Measurements from ENCODE around the gene PHF14.

PHF14 gene

GRCh38 chr7:11109659-11110058, 136.0 kb downstream of the PHF14 start:
- TF ChIP-seq POLR2A (IDR thresholded peaks at IDR 0.05; ENCODE audit: low read length) (no peak), GATA1 (IDR thresholded peaks at IDR 0.05; ENCODE audit: low read depth, low read length) (no peak)
- no peak for DNase-seq

DNA sequence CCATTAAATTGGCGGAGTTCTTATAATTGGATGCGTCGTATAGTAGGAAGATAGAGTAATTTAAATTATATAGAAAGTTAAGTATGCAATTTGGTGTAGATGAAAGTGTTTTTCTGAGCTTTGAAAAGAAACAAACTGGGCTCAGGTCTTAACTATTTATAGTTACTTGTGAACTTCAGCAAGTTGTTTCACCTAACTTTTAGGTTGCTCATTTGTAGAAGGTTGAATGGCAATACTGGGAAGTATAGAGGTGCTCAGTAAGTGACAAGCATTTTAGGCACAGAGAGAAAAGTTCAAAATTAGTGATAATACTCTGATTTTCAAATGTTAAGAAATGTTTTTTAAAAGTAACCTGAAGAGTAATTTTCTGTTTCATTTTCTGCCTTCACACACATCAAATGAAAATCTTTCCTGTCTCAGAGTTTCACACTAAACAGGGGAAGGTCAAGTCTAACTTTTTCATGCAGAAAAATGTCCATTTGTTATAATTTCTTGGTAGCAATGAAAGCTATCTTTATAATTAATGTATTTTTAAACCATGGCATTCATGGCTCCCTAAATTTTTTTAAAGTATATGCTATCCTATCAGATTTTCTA, 146.5 kb downstream of the PHF14 start:
- DNase-seq, result no peak
- TF ChIP-seq POLR2A (IDR thresholded peaks at IDR 0.05; ENCODE audit: low read length) (no peak), GATA1 (IDR thresholded peaks at IDR 0.05; ENCODE audit: low read depth, low read length) (no peak)

DNA sequence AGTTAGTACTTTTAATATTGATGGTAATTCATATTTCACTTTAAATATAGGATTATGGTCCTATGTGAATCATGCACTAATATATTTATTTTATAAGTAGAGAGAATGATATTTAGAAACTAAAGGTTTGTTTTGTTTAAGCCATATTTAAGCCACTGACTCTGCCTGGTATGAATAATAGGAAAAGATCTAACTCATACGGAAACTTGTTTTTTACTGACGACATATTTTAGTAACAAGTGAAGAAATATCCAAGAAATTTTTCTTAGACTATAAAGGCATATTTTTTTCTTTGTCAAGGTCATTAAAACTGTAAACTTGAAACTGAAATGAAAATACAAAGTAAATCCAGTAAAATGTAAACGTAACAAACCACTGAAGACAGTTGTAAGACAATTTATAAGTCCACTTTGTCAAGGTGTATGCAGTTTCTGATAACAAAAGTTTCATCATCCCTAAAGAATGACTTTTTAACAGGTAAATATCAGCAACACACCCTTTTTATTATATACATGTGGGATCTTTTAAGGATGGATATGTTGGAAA, 147.1 kb downstream of the PHF14 start:
- TF ChIP-seq GATA1 (IDR thresholded peaks at IDR 0.05; ENCODE audit: low read depth, low read length) (no peak), POLR2A (IDR thresholded peaks at IDR 0.05; ENCODE audit: low read length) (no peak)
- no peak for DNase-seq

- TF ChIP-seq GATA1 (IDR thresholded peaks at IDR 0.05; ENCODE audit: low read depth, low read length) (no peak), POLR2A (IDR thresholded peaks at IDR 0.05; ENCODE audit: low read length) (no peak)
- no peak for DNase-seq
Measured at GRCh38 chr7:11124856-11125559, 151.3 kb downstream of the PHF14 start.

- no peak for DNase-seq
- TF ChIP-seq POLR2A (IDR thresholded peaks at IDR 0.05; ENCODE audit: low read length), result no peak
Measured at GRCh38 chr7:11127114-11127785, 153.6 kb downstream of the PHF14 start.

GRCh38 chr7:11127988-11128387, 154.3 kb downstream of the PHF14 start:
- TF ChIP-seq GATA1 (IDR thresholded peaks at IDR 0.05; ENCODE audit: low read depth, low read length) (no peak), POLR2A (IDR thresholded peaks at IDR 0.05; ENCODE audit: low read length) (no peak)
- no peak for DNase-seq

DNA sequence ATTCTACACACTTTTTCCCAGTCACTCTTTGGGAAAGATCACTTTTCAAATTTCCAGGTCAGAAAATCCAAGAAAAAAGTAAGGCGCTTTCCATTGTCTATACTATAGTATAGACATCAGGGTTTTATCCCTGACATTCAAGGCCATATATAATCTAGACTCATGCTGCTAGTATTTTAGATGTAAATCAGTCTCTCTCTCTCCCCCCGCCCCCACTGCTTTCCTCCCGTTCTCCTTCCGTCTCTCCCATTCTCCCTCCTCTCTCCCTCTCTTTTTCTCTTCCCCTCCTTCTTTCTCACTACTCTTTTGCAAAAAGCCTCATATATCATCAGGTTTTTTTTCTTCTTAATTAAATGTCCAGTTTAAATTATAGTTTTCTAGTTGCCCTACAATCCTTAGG, 154.8 kb downstream of the PHF14 start:
- TF ChIP-seq GATA1 (IDR thresholded peaks at IDR 0.05; ENCODE audit: low read depth, low read length), result no peak
- TF ChIP-seq POLR2A (IDR thresholded peaks at IDR 0.05; ENCODE audit: low read length), result no peak
- DNase-seq, result no peak

DNA sequence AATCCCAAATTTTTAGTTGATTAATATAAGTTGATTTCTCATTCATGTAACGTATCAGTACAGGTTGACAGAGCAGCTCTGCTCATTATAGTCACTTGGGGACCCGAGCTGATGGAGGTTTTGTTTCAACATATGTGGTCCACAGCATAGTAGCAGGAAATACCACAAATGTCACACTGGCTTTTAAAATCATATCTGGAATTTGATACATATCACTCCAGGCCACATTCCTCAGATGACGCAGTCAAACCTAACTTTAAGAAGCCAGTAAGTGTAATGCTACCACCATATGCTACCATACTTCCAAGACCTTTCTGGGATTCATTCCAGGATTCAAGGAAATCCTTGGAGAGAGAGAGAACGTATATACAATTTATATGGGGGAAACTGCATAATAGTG, 156.3 kb downstream of the PHF14 start:
- no peak for DNase-seq
- TF ChIP-seq POLR2A (IDR thresholded peaks at IDR 0.05; ENCODE audit: low read length) (no peak), GATA1 (IDR thresholded peaks at IDR 0.05; ENCODE audit: low read depth, low read length) (no peak)

DNA sequence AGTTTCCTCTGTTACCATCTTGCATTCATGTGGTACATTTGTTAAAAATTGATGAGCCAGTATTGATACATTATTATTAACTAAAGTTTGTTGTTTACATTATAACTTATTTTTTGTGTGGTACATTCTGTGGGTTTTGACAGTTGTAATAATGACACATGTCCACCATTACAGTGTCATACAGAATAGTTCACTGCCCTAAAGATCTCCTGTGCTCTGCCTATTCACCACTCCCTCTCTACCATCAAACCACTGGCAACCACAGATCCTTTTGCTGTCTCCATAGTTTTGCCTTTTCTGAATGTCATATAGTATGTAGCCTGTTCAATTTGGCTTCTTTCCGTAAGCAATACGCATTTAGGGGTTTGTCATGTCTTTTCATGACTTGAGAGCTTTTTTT, 156.9 kb downstream of the PHF14 start:
- TF ChIP-seq POLR2A (IDR thresholded peaks at IDR 0.05; ENCODE audit: low read length) (no peak), GATA1 (IDR thresholded peaks at IDR 0.05; ENCODE audit: low read depth, low read length) (no peak)
- no peak for DNase-seq

GRCh38 chr7:11133436-11133959, 159.8 kb downstream of the PHF14 start:
- DNase-seq, result no peak
- TF ChIP-seq POLR2A (IDR thresholded peaks at IDR 0.05; ENCODE audit: low read length) (no peak), GATA1 (IDR thresholded peaks at IDR 0.05; ENCODE audit: low read depth, low read length) (no peak)

DNA sequence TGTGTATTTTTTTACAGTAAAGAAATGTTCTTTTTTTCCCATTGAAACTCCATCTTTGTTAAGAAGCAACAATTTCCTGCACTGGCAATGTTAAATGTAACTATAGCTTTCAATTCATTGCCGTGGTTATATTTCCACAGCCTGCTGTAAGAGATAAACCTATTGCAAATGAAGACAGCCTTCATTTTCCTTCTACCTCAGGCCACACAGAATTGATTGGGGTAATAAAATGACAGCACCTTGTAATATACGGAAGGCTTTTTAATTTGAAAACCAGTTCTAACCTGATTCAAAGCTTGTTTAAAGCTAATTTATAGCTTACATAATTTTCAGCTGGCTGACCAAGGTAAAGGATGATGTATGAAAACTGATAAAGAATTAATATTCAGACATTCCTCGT, 161.9 kb downstream of the PHF14 start:
- TF ChIP-seq GATA1 (IDR thresholded peaks at IDR 0.05; ENCODE audit: low read depth, low read length) (no peak), POLR2A (IDR thresholded peaks at IDR 0.05; ENCODE audit: low read length) (no peak)

GRCh38 chr7:11141541-11141940, 167.9 kb downstream of the PHF14 start:
- TF ChIP-seq GATA1 (IDR thresholded peaks at IDR 0.05; ENCODE audit: low read depth, low read length) (no peak), POLR2A (IDR thresholded peaks at IDR 0.05; ENCODE audit: low read length) (no peak)
- no peak for DNase-seq

More for the DNA sequence above, 161.9 kb downstream of the PHF14 start:
- DNase-seq, result no peak

GRCh38 chr7:11153694-11154093, 180.0 kb downstream of the PHF14 start:
- TF ChIP-seq POLR2A (IDR thresholded peaks at IDR 0.05; ENCODE audit: low read length) (no peak), GATA1 (IDR thresholded peaks at IDR 0.05; ENCODE audit: low read depth, low read length) (no peak)
- DNase-seq, result no peak

GRCh38 chr7:11155883-11156282, 182.2 kb downstream of the PHF14 start:
- no peak for TF ChIP-seq POLR2A (IDR thresholded peaks at IDR 0.05; ENCODE audit: low read length)
- TF ChIP-seq GATA1 (IDR thresholded peaks at IDR 0.05; ENCODE audit: low read depth, low read length), result no peak
- DNase-seq, result no peak
